GM18526 (cell line): ENCODE measurements around the gene PAXX.

Experiments used
- POLR2A ChIP-seq: IDR thresholded peaks from 3 replicates; pipeline ENCODE4 v1.6.1; 2011; ENCODE audit not compliant: insufficient read length; ENCODE audit errors: extremely low read depth

PAXX gene

DNA sequence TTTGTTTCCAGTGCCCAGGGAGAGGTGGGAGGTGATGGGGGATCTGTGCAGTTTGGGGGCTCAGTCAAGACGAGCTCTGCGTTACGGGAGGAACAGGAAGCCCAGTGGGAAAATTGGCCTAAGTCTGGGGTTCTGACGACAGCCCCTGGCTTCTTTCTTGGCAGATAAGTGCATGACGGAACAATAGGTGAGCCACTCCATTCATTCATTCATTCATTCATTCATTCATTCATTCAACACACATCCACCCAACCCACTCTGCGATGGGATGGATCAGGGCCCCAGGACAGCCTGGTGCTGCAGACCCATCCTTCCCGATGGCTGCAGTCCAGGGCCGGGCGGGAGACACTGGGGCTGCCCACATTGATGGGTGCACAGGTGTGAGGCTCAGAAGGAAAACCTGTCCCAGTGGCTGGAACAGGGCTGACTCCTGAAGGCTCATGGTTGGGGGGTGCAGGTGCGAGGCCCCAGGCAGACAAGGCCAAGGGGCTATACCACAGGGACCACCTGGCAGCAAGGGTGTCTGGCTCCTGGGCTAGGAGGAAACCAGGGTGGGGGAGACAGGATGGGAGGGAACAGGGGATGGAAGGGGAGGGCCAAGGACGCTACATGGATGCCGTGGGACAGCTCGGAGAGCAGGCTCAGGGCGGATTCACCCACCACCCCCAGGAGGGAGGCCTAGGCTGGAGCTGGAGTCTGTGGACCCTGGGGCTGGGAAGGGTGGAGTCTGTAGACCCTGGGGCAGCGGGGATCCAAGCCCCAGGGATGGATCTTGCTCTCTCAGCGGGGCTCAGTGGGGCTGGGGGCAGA, 11.3 kb upstream of the PAXX start:
- no peak for TF ChIP-seq POLR2A

GRCh38 chr9:136981588-136982231, 10.5 kb upstream of the PAXX start:
- TF ChIP-seq POLR2A, result no peak

- no peak for TF ChIP-seq POLR2A
These were observed 9.8 kb upstream of the PAXX start, which contains the start of gene LCNL1 for GRCh38 chr9:136982232-136983051. LCNL1 (plus strand) TSS chr9:136982993; CDS start chr9:136983587, 594 bp downstream.

- TF ChIP-seq POLR2A, result no peak
These were observed 9.1 kb upstream of the PAXX start for GRCh38 chr9:136983167-136983566.

DNA sequence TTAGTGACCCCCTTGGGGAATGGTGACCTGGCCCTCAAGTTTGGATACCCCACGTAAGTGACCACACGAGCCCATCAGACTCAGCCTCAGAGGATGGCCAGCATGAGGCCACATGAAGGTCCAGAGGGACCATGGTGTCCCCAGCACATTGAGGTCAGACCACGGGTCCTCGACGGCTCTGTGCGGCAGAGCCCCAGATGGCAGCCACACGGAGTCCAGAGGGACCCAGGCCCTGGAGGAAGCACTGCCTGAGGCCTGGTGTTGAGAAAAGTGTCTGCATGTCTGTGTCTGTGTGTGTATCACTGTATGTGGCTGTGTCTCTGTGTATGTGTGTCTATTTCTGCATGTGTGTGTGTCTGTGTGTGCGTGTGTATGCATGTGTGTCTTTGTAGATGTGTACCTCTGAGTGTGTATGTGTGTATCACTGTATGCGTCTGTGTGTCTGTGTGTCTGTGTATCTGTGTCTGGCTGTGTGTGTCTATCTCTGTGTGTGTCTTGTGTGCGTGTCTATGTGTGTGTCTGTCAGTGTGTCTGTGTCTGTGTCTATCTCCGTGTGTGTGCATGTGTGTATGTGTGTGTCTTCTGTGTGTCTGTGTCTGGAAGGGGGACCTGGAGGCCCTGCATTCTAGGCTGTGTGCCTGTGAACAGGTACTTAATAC, 8.4 kb upstream of the PAXX start:
- TF ChIP-seq POLR2A, result no peak

DNA sequence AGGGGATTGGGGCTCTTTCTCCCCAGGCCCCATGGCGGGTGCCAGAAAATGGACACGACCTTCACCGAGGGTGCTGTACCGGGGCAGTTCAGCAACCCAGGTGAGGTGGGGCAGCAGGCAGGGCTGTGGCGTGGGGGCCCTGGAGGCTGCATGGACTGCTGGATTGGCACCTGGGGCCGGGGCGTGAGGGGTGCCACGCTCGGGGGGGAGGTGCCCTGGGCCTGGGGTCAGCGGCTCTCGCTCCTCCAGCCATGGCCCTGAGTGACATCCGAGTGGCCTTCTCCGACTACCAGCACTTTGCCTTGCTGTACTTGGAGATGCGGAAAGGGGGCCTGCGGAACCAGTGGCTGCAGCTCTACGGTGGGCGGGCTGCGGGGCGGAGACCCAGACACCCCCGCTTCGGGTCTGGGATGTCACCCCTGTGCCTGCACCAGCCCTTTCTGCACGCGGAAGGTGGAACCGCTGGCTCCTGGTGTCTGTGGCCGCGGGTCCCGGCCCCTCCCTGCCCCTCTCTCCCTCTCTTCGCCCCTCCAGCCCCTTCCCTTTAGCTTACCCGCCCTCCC, 7.7 kb upstream of the PAXX start:
- no peak for TF ChIP-seq POLR2A

GRCh38 chr9:136985027-136985602, 7.1 kb upstream of the PAXX start:
- TF ChIP-seq POLR2A, result no peak

DNA sequence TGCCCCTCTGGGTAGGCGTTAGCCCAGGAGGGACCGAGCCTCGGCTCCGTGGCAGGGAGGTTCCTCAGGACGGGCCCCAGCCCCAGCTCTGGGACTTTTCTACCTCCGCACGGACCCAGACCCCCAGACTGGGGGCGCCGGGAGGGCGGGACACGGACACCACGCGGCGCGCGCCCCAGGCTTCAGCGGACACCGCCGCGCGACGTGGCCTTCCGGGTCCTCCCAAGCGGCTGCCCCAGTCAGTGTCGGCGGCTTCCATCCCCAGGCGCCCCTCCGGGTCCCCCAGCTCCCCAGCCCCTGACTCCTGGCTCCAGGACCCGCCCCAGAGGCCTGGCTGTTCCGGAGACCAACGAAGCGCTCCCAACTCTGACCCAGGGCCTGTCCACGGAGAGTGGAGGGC, 6.4 kb upstream of the PAXX start:
- no peak for TF ChIP-seq POLR2A

DNA sequence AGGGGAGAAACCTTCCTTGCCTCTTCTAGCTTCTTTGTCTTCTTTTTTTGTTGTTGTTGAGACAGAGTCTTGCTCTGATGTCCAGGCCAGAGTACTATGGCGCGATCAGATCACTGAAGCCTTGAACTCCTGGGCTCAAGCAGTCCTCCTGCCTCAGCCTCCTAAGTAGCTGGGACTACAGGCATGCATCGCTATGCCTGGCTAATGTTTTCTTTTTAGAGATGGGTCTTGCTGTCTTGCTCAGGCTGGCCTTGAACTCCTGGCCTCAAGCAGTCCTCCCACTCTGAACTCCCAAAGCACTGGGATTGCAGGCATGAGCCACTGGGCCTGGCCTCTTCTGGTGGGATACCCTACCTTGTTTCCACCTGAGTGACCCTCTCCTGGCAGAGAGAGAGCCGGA, 3.4 kb upstream of the PAXX start:
- TF ChIP-seq POLR2A, result no peak

DNA sequence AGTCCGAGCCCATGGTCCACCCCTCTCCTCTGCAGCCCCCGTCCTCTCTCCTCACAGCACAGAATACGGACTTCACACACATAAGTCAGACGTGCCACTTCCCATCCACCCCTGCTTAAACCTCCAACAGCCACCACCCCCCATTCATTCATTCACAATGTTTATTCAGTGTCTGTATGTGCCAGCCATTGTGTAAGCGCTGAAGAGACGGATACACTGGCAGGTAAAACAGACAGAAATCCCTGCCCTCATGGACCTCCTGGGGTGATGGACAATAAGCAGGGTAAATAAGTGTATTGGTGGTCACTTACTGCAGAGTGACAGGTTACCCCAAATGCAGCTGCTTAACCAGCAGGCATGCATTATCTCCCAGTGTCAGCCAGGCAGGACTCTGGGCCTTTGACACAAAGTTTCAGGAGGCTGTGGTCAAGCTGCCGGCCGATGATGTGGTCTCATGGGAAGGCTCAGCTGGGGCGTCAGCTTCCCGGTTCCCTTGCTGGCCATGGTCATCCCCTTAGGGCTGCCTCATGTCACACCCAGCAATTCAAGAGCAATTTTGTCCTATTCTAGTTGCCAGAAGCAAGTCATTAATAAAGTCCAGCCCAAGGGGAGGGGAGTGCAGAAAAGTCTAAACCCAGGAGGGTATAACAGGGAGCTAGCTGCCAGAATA, 1.8 kb upstream of the PAXX start:
- TF ChIP-seq POLR2A, result no peak

GRCh38 chr9:136992819-136993369, 672 bp downstream of the PAXX start:
- TF ChIP-seq POLR2A, result no peak

DNA sequence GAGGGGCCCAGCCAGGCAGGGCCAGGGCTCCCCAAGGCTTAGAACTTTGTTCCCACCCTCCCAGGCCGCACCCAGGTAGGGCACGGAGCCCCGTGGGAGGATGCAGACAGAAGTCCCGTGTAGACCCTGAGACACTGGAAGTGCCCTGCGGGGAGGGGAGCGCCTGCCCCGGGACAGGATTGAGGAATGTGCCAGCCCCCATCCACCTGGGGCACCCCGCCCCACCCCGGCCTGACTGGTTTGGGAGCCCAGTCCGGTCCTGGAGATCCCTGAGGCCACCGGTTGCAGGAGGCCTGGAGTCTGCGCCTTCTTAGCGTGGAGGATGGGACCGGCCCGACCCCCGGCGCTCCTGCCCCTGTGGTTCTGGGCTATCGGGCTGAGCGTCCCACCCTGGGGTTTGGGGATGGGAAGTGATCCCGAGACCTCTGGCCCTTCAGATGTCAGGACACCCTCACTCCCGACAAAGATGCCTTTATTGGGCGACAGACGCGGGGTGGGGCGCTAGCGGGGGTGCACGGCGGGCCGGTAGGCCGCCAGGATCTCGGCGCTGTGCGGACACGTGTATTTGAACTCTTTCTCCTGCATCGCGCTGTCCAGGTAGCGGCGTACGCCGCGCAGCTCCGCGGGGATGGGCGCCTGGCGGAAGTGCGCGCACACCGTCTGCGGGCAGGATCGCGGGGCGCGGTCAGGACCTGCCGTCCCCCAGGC, 2.1 kb downstream of the PAXX start:
- no peak for TF ChIP-seq POLR2A

DNA sequence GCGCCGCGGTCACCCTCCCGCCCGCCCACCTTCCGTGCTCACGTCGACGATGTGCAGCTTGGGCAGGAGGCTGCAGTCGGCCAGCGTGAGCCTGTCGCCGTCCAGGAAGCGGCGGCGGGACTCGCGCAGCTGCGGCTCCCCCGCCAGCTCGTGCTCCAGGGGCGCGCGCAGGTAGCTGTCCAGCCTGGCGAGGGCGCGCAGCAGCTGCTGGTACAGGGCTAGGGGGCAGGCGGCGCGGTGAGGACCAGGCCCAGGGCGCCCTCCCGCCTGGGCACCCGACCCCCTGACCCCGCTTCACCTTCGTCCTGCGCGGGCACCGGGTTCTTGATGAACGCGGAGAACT, 2.6 kb downstream of the PAXX start:
- TF ChIP-seq POLR2A, result no peak
